ENCODE results near the gene CDC42EP5. TPM values are rescaled to one million over a fixed set of nuclear protein-coding genes. Genes with fewer than 3 reads are reported as not detected.

Gene CDC42EP5
- total RNA-seq, 1 donor from 2014 or later, result 33.4 TPM

- Histone ChIP-seq H3K36me3 (peaks cover 4 to 91% of the 10 kb centered on the region in 2 donors), H3K4me3 (no peak overlapping the region), H3K4me1 (peaks cover 20% of the 10 kb centered on the region), H3K27ac (no peak overlapping the region), H3K27me3 (no peaks in the 10 kb centered on the region), H3K9me3 (no peaks in the 10 kb centered on the region)
- peak in 1 of 2 donors; percentile 60 for DNase-seq (ENCODE audit: extremely low spot score in 2 of 2)
- TF ChIP-seq CTCF (IDR thresholded peaks at IDR 0.05) (no peak), POLR2A (IDR thresholded peaks at IDR 0.05) (no peak), POLR2AphosphoS5 (IDR thresholded peaks at IDR 0.05; ENCODE audit: insufficient read depth in 1 of 2, low read depth in 1 of 2) (no peak)
- intact Hi-C loops (cut with DNase I), result no loop called here
Measured at GRCh38 chr19:54457773-54458647, 15.1 kb downstream of the CDC42EP5 start.

GRCh38 chr19:54456423-54457373 is 16.4 kb downstream of the CDC42EP5 start:
- Histone ChIP-seq H3K9me3 (no peaks in the 10 kb centered on the region), H3K4me1 (peaks cover 19% of the 10 kb centered on the region), H3K36me3 (peaks cover 4 to 98% of the 10 kb centered on the region in 2 donors), H3K4me3 (no peak overlapping the region), H3K27ac (no peak overlapping the region), H3K27me3 (no peaks in the 10 kb centered on the region)
- intact Hi-C loops (cut with DNase I), result no loop called here
- TF ChIP-seq POLR2AphosphoS5 (IDR thresholded peaks at IDR 0.05; ENCODE audit: insufficient read depth in 1 of 2, low read depth in 1 of 2), result no peak
- peak in 1 of 2 donors; percentile 54 for DNase-seq (ENCODE audit: extremely low spot score in 2 of 2)

GRCh38 chr19:54455786-54456422 is 17.2 kb downstream of the CDC42EP5 start:
- TF ChIP-seq POLR2A (IDR thresholded peaks at IDR 0.05) (no peak), POLR2AphosphoS5 (IDR thresholded peaks at IDR 0.05; ENCODE audit: insufficient read depth in 1 of 2, low read depth in 1 of 2) (no peak), CTCF (IDR thresholded peaks at IDR 0.05) (no peak)
- Histone ChIP-seq H3K9me3 (no peaks in the 10 kb centered on the region), H3K36me3 (peaks cover 4 to 97% of the 10 kb centered on the region in 2 donors), H3K4me3 (no peak overlapping the region), H3K4me1 (peaks cover 19% of the 10 kb centered on the region), H3K27ac (no peak overlapping the region), H3K27me3 (no peaks in the 10 kb centered on the region)
- intact Hi-C loops (cut with DNase I), result no loop called here
- peak in 1 of 2 donors; percentile 62 for DNase-seq (ENCODE audit: extremely low spot score in 2 of 2)

GRCh38 chr19:54454781-54455675 is 18.1 kb downstream of the CDC42EP5 start:
- DNase-seq (ENCODE audit: extremely low spot score in 2 of 2), result no peak
- H3K9me3 ChIP-seq, result no peaks in the 10 kb centered on the region
- H3K27ac ChIP-seq, result no peak overlapping the region
- intact Hi-C loops (cut with DNase I), result no loop called here
- H3K4me3 ChIP-seq, result no peak overlapping the region
- H3K27me3 ChIP-seq, result no peaks in the 10 kb centered on the region
- H3K4me1 ChIP-seq, result peaks cover 28% of the 10 kb centered on the region
- H3K36me3 ChIP-seq, result peaks cover 4 to 89% of the 10 kb centered on the region in 2 donors
- TF ChIP-seq POLR2A (IDR thresholded peaks at IDR 0.05), result no peak
- TF ChIP-seq CTCF (IDR thresholded peaks at IDR 0.05), result no peak
- no peak for TF ChIP-seq POLR2AphosphoS5 (IDR thresholded peaks at IDR 0.05; ENCODE audit: insufficient read depth in 1 of 2, low read depth in 1 of 2)

All from vagina (tissue), 2 donors.